CD4-positive, alpha-beta T cell treated with Interleukin-4 for 4 hours (primary cell): ENCODE measurements around the gene ANXA8L1.
"Not testable (repeated sequence)": the region's sequence is repeated elsewhere in the genome, so short reads cannot be mapped to it uniquely, and the experiment has no call there.

Source experiments
- DNase-seq: peaks from one replicate; pipeline ENCODE4 v3.0.0-alpha.2; 2020

Gene ANXA8L1

GRCh38 chr10:46375406-46375805, at the start of gene ANXA8L1:
ANXA8L1 (plus strand) TSS chr10:46375776; CDS start chr10:46375852, 76 bp downstream.
- not testable (repeated sequence) for DNase-seq

GRCh38 chr10:46326066-46326465, 49.5 kb upstream of the ANXA8L1 start:
- no peak for DNase-seq

- DNase-seq, result no peak
These were observed 48.6 kb upstream of the ANXA8L1 start for GRCh38 chr10:46326971-46327370.

- no peak for DNase-seq
These were observed 47.9 kb upstream of the ANXA8L1 start for GRCh38 chr10:46327685-46328084.

- no peak for DNase-seq
These were observed 46.5 kb upstream of the ANXA8L1 start for GRCh38 chr10:46328853-46329689.

- DNase-seq, result no peak
These were observed 45.9 kb upstream of the ANXA8L1 start for GRCh38 chr10:46329690-46330016.

GRCh38 chr10:46330894-46331293, 44.7 kb upstream of the ANXA8L1 start:
- no peak for DNase-seq

GRCh38 chr10:46365484-46365883, 10.1 kb upstream of the ANXA8L1 start:
- not testable (repeated sequence) for DNase-seq

- DNase-seq, result not testable (repeated sequence)
These were observed 8.4 kb upstream of the ANXA8L1 start for GRCh38 chr10:46367209-46367608.

- DNase-seq, result not testable (repeated sequence)
These were observed 7.8 kb upstream of the ANXA8L1 start for GRCh38 chr10:46367666-46368240.

- DNase-seq, result not testable (repeated sequence)
These were observed 6.6 kb upstream of the ANXA8L1 start for GRCh38 chr10:46368956-46369355.

- not testable (repeated sequence) for DNase-seq
These were observed 1.2 kb upstream of the ANXA8L1 start for GRCh38 chr10:46374410-46374809.

- DNase-seq, result not testable (repeated sequence)
These were observed 1.4 kb downstream of the ANXA8L1 start for GRCh38 chr10:46377022-46377421.

- not testable (repeated sequence) for DNase-seq
These were observed 2.1 kb downstream of the ANXA8L1 start for GRCh38 chr10:46377651-46378050.

- DNase-seq, result not testable (repeated sequence)
These were observed 2.5 kb downstream of the ANXA8L1 start for GRCh38 chr10:46378108-46378507.

GRCh38 chr10:46379233-46379848, 3.8 kb downstream of the ANXA8L1 start:
- DNase-seq, result not testable (repeated sequence)

- not testable (repeated sequence) for DNase-seq
These were observed 10.3 kb downstream of the ANXA8L1 start for GRCh38 chr10:46385858-46386257.

GRCh38 chr10:46386694-46387093, 11.1 kb downstream of the ANXA8L1 start:
- DNase-seq, result not testable (repeated sequence)

GRCh38 chr10:46387309-46387902, 11.8 kb downstream of the ANXA8L1 start:
- not testable (repeated sequence) for DNase-seq

GRCh38 chr10:46391422-46391821, 15.8 kb downstream of the ANXA8L1 start:
- not testable (repeated sequence) for DNase-seq

- not testable (repeated sequence) for DNase-seq
These were observed 21.1 kb downstream of the ANXA8L1 start for GRCh38 chr10:46396441-46397279.

GRCh38 chr10:46397767-46398166, 22.2 kb downstream of the ANXA8L1 start:
- not testable (repeated sequence) for DNase-seq
